ENCODE measurements around the gene HSD3B7. TPM values are rescaled to one million over a fixed set of nuclear protein-coding genes. Genes with fewer than 3 reads are reported as not detected.

HSD3B7 gene
- total and polyA plus RNA-seq, 2 of the 8 experiments (the other 6 are each of a cell fraction or from before 2014, with no cell fraction given), result 2.9 to 6.6 TPM

DNA sequence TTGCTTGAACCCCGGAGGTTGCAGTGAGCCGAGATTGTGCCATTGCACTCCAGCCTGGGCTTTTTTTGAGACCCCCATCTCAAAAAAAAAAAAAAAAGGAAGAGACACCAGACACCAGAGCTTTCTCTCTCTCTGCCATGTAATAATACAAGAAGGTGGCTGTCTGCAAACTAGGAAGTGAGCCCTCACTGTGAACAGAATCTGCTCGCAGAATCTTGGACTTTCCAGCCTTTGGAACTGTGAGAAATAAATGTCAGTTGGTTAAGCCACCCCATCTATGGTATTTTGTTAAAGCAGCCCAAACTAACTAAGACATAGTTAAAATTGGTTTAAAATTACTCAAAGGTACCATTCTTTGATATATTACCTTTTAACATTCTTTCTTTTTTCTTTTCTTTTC lies 35.5 kb downstream of the HSD3B7 start (continued):
- TF ChIP-seq, protein P1, sequence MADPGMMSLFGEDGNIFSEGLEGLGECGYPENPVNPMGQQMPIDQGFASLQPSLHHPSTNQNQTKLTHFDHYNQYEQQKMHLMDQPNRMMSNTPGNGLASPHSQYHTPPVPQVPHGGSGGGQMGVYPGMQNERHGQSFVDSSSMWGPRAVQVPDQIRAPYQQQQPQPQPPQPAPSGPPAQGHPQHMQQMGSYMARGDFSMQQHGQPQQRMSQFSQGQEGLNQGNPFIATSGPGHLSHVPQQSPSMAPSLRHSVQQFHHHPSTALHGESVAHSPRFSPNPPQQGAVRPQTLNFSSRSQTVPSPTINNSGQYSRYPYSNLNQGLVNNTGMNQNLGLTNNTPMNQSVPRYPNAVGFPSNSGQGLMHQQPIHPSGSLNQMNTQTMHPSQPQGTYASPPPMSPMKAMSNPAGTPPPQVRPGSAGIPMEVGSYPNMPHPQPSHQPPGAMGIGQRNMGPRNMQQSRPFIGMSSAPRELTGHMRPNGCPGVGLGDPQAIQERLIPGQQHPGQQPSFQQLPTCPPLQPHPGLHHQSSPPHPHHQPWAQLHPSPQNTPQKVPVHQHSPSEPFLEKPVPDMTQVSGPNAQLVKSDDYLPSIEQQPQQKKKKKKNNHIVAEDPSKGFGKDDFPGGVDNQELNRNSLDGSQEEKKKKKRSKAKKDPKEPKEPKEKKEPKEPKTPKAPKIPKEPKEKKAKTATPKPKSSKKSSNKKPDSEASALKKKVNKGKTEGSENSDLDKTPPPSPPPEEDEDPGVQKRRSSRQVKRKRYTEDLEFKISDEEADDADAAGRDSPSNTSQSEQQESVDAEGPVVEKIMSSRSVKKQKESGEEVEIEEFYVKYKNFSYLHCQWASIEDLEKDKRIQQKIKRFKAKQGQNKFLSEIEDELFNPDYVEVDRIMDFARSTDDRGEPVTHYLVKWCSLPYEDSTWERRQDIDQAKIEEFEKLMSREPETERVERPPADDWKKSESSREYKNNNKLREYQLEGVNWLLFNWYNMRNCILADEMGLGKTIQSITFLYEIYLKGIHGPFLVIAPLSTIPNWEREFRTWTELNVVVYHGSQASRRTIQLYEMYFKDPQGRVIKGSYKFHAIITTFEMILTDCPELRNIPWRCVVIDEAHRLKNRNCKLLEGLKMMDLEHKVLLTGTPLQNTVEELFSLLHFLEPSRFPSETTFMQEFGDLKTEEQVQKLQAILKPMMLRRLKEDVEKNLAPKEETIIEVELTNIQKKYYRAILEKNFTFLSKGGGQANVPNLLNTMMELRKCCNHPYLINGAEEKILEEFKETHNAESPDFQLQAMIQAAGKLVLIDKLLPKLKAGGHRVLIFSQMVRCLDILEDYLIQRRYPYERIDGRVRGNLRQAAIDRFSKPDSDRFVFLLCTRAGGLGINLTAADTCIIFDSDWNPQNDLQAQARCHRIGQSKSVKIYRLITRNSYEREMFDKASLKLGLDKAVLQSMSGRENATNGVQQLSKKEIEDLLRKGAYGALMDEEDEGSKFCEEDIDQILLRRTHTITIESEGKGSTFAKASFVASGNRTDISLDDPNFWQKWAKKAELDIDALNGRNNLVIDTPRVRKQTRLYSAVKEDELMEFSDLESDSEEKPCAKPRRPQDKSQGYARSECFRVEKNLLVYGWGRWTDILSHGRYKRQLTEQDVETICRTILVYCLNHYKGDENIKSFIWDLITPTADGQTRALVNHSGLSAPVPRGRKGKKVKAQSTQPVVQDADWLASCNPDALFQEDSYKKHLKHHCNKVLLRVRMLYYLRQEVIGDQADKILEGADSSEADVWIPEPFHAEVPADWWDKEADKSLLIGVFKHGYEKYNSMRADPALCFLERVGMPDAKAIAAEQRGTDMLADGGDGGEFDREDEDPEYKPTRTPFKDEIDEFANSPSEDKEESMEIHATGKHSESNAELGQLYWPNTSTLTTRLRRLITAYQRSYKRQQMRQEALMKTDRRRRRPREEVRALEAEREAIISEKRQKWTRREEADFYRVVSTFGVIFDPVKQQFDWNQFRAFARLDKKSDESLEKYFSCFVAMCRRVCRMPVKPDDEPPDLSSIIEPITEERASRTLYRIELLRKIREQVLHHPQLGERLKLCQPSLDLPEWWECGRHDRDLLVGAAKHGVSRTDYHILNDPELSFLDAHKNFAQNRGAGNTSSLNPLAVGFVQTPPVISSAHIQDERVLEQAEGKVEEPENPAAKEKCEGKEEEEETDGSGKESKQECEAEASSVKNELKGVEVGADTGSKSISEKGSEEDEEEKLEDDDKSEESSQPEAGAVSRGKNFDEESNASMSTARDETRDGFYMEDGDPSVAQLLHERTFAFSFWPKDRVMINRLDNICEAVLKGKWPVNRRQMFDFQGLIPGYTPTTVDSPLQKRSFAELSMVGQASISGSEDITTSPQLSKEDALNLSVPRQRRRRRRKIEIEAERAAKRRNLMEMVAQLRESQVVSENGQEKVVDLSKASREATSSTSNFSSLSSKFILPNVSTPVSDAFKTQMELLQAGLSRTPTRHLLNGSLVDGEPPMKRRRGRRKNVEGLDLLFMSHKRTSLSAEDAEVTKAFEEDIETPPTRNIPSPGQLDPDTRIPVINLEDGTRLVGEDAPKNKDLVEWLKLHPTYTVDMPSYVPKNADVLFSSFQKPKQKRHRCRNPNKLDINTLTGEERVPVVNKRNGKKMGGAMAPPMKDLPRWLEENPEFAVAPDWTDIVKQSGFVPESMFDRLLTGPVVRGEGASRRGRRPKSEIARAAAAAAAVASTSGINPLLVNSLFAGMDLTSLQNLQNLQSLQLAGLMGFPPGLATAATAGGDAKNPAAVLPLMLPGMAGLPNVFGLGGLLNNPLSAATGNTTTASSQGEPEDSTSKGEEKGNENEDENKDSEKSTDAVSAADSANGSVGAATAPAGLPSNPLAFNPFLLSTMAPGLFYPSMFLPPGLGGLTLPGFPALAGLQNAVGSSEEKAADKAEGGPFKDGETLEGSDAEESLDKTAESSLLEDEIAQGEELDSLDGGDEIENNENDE (IDR thresholded peaks at IDR 0.05; ENCODE audit: insufficient replicate concordance, low read length), result no peak
- no peak for TF ChIP-seq CTBP2 (IDR thresholded peaks at IDR 0.05; ENCODE audit: borderline replicate concordance, insufficient read depth, insufficient read length, low read length)

All from H1 (cell line).